ENCODE results near the gene IRF2.

DNA sequence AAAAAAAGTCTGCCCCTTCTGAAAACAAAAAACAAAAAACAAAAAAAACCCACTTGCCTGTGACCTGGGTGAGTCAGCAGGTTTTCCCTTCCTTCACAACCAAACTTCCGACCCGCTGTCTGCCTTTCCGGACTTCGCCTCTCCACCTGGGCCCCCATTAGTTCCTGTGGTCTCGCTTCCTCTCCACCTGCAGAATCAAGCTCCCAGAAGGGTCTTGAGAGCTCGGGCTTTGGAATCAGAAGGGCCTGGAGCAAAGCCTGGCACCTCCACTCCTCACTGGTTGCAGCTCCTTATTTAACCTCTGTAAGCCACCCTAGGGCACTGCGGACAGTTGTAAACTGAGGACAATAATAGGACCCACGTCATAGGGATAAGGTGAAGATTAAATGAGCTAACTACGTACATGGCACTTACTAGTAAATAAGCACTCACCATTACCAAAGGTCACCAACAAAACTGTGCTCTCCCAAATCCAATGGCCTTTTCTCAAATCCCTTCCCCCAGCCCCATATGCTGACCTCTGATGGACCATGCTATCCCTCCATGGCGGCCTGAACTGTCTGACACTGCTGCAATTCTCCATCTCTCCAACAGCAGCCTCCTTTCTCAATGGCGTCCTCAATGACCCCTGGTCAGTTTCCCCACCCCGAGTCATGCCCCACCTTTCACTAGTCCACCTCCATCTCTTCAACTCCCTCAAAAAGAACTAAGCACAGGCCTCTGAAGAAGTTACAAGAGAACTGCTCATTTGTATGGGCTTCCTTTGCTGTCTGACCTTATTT is 64.2 kb downstream of the IRF2 start:
- TF ChIP-seq, protein P1, sequence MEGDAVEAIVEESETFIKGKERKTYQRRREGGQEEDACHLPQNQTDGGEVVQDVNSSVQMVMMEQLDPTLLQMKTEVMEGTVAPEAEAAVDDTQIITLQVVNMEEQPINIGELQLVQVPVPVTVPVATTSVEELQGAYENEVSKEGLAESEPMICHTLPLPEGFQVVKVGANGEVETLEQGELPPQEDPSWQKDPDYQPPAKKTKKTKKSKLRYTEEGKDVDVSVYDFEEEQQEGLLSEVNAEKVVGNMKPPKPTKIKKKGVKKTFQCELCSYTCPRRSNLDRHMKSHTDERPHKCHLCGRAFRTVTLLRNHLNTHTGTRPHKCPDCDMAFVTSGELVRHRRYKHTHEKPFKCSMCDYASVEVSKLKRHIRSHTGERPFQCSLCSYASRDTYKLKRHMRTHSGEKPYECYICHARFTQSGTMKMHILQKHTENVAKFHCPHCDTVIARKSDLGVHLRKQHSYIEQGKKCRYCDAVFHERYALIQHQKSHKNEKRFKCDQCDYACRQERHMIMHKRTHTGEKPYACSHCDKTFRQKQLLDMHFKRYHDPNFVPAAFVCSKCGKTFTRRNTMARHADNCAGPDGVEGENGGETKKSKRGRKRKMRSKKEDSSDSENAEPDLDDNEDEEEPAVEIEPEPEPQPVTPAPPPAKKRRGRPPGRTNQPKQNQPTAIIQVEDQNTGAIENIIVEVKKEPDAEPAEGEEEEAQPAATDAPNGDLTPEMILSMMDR (IDR thresholded peaks at IDR 0.05): no peak
- TF ChIP-seq ZFX (IDR thresholded peaks at IDR 0.05; ENCODE audit: borderline replicate concordance): no peak

Measured in 22Rv1 (cell line).